Peyer's patch (tissue), 4 donors: Measurements from ENCODE around the gene ASB3. TPM values are rescaled to one million over a fixed set of nuclear protein-coding genes. Genes with fewer than 3 reads are reported as not detected.

Experiments
- DNase-seq, 3 donors: peaks; one replicate each; pipeline ENCODE4 v3.0.0-alpha.2; 2017 to 2019
- H3K27ac ChIP-seq, 4 donors: fragments of 200-600 bp; sonication (generic); one replicate each; pipeline ENCODE4 v1.5.1; 2016 to 2019
- H3K27me3 ChIP-seq, 2 donors: fragments of 200-600 bp; sonication (generic); one replicate each; pipeline ENCODE4 v1.5.1; 2019
- H3K36me3 ChIP-seq, 3 donors: fragments of 200-600 bp; sonication (generic); one replicate each; pipeline ENCODE4 v1.5.1; 2016 to 2019
- H3K4me1 ChIP-seq, 4 donors: fragments of 200-600 bp; sonication (generic); one replicate each; pipeline ENCODE4 v1.5.1; 2016 to 2019
- H3K4me3 ChIP-seq, 4 donors: fragments of 200-600 bp; sonication (generic); 1 replicate in 3 of 4; 2 replicates in 1 of 4; pipeline ENCODE4 v1.5.1; 2016 to 2019; ENCODE audit warnings: mild to moderate bottlenecking in 1 of 4
- H3K9me3 ChIP-seq, 4 donors: fragments of 200-600 bp; sonication (generic); one replicate each; pipeline ENCODE4 v1.5.1; 2016 to 2019; ENCODE audit warnings: mild to moderate bottlenecking in 1 of 4
- CTCF ChIP-seq, 6 experiments: fragments of 450-650 bp in 4 of 6; fragments of 200-600 bp in 2 of 6; sonication (generic) in 1 of 6; IDR thresholded peaks; one replicate each; pipeline ENCODE4 v1.5.1; 2017 to 2019; ENCODE audit warnings: antibody characterized with exemption in 6 of 6, mild to moderate bottlenecking in 3 of 6, moderate library complexity in 1 of 6
- POLR2A ChIP-seq, 2 donors: fragments of 450-650 bp; IDR thresholded peaks; one replicate each; pipeline ENCODE4 v1.5.1; 2017; ENCODE audit warnings: antibody characterized with exemption in 2 of 2, mild to moderate bottlenecking in 2 of 2, moderate library complexity in 2 of 2
- total RNA-seq, 4 donors: library from RNA; depleted of rRNA; stranded (reverse); fragments of >200 nt; gene quantifications; one replicate each; pipeline ENCODE4 v1.1.0, GENCODE V29; 2016

Gene ASB3
- total RNA-seq, 4 donors from 2014 or later = 11.7 to 30.5 (median 18.3) TPM

GRCh38 chr2:53778536-53779162, 8.1 kb downstream of the ASB3 start:
- no peaks in the 10 kb centered on the region for H3K27me3 ChIP-seq

GRCh38 chr2:53777134-53777533, 9.6 kb downstream of the ASB3 start:
- Histone ChIP-seq H3K36me3 (peaks cover 0 to 7% (median 0%) of the 10 kb centered on the region in 3 donors), H3K27ac (no peak overlapping the region)
- no peak for TF ChIP-seq POLR2A (IDR thresholded peaks at IDR 0.05)

More at GRCh38 chr2:53778536-53779162, 8.1 kb downstream of the ASB3 start:
- no peak overlapping the region for H3K4me3 ChIP-seq
- H3K4me1 ChIP-seq = no peaks in the 10 kb centered on the region
- H3K27ac ChIP-seq = no peak overlapping the region
- peaks cover 0 to 8% (median 0%) of the 10 kb centered on the region in 3 donors for H3K36me3 ChIP-seq
- TF ChIP-seq POLR2A (IDR thresholded peaks at IDR 0.05) (no peak), CTCF (IDR thresholded peaks at IDR 0.05) (no peak)
- no peaks in the 10 kb centered on the region for H3K9me3 ChIP-seq
- no peak for DNase-seq

GRCh38 chr2:53770264-53770663, 16.5 kb downstream of the ASB3 start:
- TF ChIP-seq POLR2A (IDR thresholded peaks at IDR 0.05) (no peak), CTCF (IDR thresholded peaks at IDR 0.05) (no peak)
- no peak for DNase-seq

More at GRCh38 chr2:53777134-53777533, 9.6 kb downstream of the ASB3 start:
- Histone ChIP-seq H3K4me1 (no peaks in the 10 kb centered on the region), H3K27me3 (no peaks in the 10 kb centered on the region), H3K9me3 (no peaks in the 10 kb centered on the region), H3K4me3 (no peak overlapping the region)
- no peak for DNase-seq

GRCh38 chr2:53769318-53769945, 17.3 kb downstream of the ASB3 start:
- Histone ChIP-seq H3K4me3 (no peak overlapping the region), H3K4me1 (peaks cover 0 to 4% (median 0%) of the 10 kb centered on the region in 4 donors), H3K27ac (no peak overlapping the region), H3K36me3 (no peaks in the 10 kb centered on the region), H3K9me3 (no peaks in the 10 kb centered on the region), H3K27me3 (no peaks in the 10 kb centered on the region)
- no peak for DNase-seq
- no peak for TF ChIP-seq CTCF (IDR thresholded peaks at IDR 0.05)
- TF ChIP-seq POLR2A (IDR thresholded peaks at IDR 0.05) = no peak

More at GRCh38 chr2:53770264-53770663, 16.5 kb downstream of the ASB3 start:
- Histone ChIP-seq H3K4me1 (peaks cover 0 to 4% (median 0%) of the 10 kb centered on the region in 4 donors), H3K27ac (no peak overlapping the region), H3K4me3 (no peak overlapping the region), H3K27me3 (no peaks in the 10 kb centered on the region), H3K9me3 (no peaks in the 10 kb centered on the region), H3K36me3 (no peaks in the 10 kb centered on the region)

GRCh38 chr2:53768242-53768542, 18.6 kb downstream of the ASB3 start:
- TF ChIP-seq POLR2A (IDR thresholded peaks at IDR 0.05) = no peak
- no peak for TF ChIP-seq CTCF (IDR thresholded peaks at IDR 0.05)
- Histone ChIP-seq H3K27me3 (no peaks in the 10 kb centered on the region), H3K36me3 (peaks cover 0 to under 1% (median 0%) of the 10 kb centered on the region in 3 donors), H3K9me3 (no peaks in the 10 kb centered on the region), H3K27ac (peak overlapping the region; percentile 59 to 85 (median 75)), H3K4me1 (peaks cover 0 to 4% (median 0%) of the 10 kb centered on the region in 4 donors), H3K4me3 (peak overlapping the region; percentile 67 to 85 (median 78))
- no peak for DNase-seq
